ENCODE measurements around the gene SHMT1.

DNA sequence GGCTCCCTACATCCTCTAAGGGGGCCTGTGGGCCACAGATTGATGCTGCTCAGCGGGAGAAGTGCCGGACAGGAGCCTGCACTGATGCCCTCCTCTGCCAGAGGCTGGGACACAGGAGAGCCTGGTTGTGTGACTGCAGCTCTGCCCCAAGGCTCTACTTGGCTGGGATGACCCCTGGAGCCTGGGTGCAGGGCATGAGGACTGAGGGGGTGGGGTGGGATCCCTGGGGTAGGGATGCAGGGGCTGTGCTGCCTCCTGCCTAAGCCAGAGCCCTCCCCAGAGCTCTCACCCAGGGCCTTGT is 14.8 kb upstream of the SHMT1 start:
- TF ChIP-seq POLR2AphosphoS5 (IDR thresholded peaks at IDR 0.05), result no peak
- TF ChIP-seq, protein P1, sequence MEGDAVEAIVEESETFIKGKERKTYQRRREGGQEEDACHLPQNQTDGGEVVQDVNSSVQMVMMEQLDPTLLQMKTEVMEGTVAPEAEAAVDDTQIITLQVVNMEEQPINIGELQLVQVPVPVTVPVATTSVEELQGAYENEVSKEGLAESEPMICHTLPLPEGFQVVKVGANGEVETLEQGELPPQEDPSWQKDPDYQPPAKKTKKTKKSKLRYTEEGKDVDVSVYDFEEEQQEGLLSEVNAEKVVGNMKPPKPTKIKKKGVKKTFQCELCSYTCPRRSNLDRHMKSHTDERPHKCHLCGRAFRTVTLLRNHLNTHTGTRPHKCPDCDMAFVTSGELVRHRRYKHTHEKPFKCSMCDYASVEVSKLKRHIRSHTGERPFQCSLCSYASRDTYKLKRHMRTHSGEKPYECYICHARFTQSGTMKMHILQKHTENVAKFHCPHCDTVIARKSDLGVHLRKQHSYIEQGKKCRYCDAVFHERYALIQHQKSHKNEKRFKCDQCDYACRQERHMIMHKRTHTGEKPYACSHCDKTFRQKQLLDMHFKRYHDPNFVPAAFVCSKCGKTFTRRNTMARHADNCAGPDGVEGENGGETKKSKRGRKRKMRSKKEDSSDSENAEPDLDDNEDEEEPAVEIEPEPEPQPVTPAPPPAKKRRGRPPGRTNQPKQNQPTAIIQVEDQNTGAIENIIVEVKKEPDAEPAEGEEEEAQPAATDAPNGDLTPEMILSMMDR (IDR thresholded peaks at IDR 0.05), result no peak
- no peak for TF ChIP-seq POLR2A (IDR thresholded peaks at IDR 0.05)
- no peak for TF ChIP-seq EP300 (IDR thresholded peaks at IDR 0.05)

Data from gastroesophageal sphincter (tissue), 3 donors.